Measurements from ENCODE around the gene GHRH. TPM values are rescaled to one million over a fixed set of nuclear protein-coding genes. Genes with fewer than 3 reads are reported as not detected.

Gene GHRH
- total RNA-seq, 1 donor from 2014 or later, result not detected

DNA sequence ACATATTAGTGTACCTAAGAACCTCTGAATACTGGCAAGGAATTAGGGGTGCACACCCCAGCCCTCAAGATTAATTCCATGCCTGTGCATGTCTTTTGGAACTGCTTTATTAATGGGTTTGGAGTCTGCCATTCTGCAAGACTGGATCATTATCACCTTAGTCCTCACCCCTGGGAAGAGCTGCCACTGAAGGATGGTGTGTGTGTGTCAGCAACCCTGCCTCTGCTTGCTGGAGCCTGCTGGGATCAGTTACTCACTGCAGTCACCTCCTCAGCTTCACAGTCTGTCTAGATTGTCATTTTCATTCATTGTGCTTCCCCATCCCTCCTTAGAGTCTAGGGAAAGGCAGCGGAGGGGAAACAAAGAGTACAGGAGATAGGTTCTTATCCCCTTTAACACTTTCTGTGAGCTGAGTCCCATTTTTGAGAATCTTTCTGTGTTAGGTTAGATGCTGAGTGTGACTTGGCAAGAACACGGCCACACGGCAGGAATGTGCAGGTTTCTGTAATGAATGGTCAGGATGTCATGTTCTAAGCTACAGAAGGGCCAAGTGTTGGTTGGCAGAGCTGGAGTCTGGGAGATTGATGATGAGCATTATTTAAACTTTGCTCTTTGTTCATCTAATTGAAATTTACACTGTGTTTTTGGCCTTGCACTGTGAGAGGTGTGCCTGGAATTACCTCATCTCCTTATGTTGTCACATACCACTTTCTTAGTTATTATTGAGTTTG is 21.1 kb downstream of the GHRH start:
- ATAC-seq (no peak), DNase-seq (ENCODE audit: low spot score) (no peak)

DNA sequence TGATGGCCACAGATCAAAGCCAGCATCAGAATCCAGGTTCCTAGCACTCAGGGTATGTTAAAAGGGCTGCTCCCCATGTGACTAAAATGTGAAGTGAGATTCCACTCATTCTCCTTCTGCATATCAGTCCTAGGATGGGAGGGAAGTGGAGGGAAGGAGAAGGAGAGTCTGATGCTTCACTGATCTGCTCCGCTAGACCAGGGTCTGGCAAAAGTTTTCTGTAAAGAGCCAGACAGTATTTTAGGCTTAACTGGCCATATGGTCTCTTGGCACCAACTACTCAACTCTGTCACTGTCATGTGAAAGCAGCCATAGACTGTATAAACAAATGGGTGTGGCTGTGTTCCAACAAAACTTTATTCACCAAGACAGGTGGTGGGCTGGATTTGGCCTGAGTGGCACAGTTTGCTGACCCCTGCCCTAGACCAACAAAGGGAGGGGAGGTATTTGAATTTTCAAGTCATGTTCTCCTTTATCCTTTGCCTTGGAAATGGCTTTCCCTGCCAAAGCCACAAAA is 22.6 kb downstream of the GHRH start:
- DNase-seq (ENCODE audit: low spot score) (no peak), ATAC-seq (no peak)

DNA sequence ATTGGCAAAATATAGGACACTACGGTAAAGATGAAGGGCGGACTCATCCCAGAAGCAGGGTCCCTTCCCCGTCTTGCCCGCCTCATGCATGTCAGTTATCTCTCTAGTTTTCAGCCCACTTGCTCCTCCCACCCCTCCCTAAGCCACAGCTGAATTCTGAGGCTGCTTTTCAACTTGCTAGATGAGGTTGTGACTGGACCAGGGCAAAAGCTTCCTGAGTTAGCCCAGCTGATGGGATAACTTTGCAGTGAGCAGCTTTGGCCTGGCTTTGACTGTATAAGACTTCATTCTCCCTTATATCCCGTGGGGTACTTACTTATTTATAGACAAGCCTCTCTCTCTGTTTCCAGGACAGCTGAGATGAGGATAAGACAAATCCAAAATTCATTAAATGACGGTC is 23.2 kb downstream of the GHRH start:
- DNase-seq (ENCODE audit: low spot score) (no peak), ATAC-seq (no peak)

DNA sequence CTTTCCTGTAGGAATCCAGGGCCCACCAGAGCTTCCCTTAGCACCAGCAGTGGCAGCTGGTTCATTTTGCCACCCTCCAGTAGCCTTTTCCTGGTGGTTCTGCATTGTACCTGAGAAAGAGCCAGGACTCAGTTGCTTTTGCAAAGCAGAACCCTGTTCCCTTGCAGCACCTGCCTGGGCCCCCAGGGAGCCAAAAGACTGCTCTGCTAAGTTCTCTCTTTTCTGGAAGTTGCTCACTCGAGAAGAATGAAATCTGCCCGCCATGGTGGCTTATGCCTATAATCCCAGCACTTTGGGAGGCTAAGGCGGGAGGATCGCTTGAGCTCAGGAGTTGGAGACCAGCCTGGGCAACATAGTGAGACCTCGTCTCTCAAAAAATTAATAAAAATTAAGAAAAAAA is 24.0 kb downstream of the GHRH start:
- DNase-seq (ENCODE audit: low spot score) (no peak), ATAC-seq (no peak)

DNA sequence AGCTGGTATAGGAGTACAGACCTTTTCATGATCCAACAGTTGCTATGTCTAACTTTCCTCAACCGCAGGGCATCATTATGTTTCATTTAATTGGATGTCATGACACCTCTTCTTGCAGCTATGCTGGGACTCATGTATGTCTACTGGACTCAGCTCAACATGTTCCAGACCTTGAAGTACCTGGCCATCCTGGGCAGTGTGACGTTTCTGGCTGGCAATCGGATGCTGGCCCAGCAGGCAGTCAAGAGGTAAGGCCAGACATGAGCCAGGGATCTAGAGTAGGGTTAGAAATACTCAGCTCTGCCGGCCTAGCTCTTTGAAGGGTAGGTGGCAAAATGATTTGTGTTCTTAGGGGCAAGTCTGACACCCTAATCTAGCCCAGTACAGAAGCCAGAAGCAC is 25.2 kb downstream of the GHRH start:
- DNase-seq (ENCODE audit: low spot score) (no peak), ATAC-seq (no peak)

DNA sequence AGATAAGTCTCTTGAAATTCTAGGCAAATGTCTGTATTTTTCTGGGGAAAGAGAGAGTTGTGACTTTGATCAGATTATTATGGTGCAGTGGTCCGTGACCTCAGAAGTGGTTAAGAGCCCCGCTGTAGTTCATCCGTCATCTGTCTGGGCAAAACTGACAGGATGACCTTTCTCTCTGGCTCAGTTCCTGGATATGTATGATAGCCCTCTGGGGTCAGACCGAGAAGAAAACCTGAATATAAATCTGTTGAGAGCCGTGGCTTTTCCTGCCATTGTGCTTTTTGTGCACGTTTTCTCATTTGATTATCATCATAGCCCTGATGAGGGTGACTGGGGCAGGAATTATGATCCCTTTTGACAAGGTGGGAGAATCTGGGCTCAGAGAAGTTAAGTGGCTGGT is 26.5 kb downstream of the GHRH start:
- no peak for DNase-seq (ENCODE audit: low spot score)
- ATAC-seq, result no peak

DNA sequence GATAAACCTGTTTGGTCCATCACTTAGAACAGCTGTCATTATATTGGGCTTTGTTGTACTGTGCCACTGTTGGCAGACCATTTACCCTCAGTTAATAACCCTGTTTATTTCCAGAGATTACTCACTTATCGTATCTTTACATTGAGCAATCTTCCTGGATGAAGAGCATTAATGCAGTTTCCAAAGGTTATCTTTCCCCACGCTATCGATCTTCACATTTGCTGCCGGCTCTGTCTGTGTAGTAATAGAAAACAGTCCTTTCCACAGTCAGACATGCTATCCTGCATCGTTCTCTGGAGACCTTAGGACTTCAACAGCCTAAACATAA is 27.4 kb downstream of the GHRH start:
- ATAC-seq (peak; percentile 21), DNase-seq (ENCODE audit: low spot score) (no peak)

DNA sequence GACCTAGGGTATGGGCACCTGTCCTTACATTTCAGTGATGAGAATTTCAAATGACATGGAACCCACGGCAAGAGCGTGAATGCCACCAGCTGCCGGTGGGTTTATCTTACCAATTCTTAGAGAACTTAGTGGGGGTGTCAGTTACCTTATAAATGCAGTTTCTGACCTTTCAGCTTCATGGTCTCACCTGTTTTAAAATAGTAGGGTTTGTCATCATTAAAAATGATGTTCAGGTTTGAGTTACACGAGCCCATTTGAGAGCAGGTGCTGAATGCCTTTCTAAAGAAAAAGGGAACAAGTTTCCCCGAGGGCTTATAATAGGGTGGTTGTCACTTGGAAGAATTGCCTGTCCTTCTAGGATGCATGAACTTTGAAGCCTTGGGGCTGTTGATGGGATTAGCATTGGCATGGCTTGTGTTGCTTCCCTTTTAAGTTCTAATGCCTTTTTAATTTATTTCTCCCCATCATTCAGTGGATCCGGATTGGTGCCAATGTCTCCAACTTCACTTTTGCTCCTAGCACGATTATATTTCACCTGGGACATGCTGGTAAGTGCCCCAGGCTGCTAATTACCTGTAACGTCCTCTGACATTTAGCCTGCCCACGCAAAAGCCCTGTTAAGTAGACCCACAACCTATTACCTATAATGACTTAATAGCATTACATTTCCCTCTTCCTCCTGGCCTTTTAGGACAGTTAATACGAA is 27.9 kb downstream of the GHRH start:
- ATAC-seq, result no peak
- DNase-seq (ENCODE audit: low spot score), result no peak

DNA sequence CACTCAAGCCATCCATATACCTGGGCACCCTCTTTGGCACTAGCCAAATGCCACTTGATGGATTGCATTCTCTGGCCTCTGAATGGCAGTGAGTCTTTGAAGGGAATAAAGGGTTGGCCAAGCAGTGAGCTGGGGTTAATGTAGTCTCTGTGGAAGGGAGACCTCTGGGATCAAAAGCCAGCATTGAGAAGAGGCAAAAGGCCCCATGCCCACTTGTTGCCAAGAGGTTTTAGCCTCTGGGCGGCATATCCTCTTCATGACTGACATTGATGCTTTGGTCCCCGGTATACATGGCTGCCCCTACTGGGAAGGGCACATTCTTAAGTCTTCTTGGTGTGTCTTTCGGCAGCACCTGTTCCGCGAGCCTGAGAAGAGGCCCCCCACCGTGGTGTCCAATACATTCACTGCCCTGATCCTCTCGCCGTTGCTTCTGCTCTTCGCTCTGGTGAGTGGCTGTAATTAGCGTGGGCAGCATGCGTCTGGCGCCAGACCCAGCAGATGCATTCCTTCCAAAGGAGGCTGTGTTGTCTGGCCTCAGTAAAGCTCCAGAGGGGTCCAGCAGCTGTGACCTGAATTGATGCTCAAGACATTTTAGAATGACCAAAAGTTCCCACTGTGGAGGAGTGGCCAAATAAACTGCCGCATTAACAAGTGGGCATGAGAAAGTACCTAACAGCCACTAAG is 29.5 kb downstream of the GHRH start:
- no peak for DNase-seq (ENCODE audit: low spot score)
- no peak for ATAC-seq

DNA sequence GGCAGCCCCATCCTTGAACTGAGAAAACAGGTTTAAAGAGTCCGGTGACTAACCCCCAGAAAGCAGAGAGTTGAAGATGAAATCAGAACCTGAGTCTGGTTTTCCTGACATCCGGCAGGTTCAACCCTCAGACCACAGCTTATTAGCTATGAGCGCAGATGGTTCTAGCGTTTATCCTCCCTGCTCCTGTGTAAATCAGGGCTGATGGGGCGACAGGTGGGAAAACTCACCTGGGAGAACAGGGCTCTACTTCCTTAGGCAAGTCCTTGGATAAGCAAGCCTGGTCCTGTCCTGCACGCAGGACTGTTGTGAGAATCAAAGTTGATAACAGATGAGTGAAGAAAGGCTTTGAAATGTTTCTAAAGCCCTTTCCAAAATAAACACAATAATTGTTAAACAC is 31.4 kb downstream of the GHRH start:
- ATAC-seq, result no peak
- DNase-seq (ENCODE audit: low spot score), result no peak

DNA sequence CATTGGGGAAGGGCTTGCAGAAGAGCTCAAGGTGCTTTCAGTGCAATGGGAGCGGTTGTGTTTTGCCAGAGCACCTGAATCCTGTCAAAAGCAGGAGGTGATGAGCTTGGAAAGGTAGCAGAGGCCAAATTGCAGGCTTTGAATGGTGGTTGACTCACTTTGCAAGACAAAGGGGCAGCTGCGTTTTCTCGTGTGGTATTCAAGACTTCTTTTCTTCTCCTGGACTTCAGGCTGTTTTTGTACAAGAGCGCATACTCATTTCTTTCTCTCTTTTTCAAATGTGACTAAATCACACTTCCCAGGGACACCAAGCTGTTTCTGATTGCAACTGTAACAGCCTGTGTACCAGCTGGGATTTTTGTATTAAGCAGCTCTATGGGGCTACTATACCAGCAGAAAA is 32.3 kb downstream of the GHRH start:
- ATAC-seq (no peak), DNase-seq (ENCODE audit: low spot score) (no peak)

DNA sequence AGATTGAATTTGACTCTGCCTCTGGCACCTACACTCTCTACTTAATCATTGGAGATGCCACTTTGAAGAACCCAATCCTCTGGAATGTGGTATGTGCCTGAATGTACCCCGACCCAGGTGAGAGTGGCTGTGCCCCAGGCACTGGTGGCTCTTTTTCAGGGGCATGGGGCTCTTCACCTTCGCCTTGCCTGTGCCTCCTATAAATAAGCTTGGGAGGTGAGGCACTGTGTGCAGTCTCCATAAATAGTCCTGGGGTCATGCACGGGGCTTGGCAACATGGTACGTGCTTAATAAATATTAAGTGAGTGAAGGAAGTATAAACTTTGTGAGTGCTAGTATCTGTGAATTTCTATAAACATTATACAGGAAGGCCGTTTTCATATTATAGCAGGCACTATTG is 33.0 kb downstream of the GHRH start:
- ATAC-seq, result no peak
- peak; percentile 2 for DNase-seq (ENCODE audit: low spot score)

DNA sequence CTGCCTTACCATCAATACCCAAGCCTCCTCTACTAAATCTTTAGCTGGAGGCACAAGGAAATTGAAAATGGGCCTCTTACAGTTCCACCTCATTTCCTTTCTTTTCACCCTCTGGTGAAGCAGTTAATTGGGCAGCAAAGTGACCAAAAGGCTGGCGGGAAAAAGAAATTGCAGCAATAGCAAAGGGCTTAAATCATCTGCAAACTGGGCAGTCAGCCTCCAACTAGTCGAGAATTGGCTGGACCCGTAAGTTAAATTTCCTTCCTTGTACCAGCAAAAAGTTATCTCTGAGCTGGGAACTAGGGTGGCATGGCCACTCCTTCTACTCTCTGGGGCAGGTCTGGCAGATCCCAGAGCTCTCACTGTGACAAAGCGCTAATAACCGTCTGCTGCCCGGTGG is 33.5 kb downstream of the GHRH start:
- no peak for DNase-seq (ENCODE audit: low spot score)
- ATAC-seq, result no peak

DNA sequence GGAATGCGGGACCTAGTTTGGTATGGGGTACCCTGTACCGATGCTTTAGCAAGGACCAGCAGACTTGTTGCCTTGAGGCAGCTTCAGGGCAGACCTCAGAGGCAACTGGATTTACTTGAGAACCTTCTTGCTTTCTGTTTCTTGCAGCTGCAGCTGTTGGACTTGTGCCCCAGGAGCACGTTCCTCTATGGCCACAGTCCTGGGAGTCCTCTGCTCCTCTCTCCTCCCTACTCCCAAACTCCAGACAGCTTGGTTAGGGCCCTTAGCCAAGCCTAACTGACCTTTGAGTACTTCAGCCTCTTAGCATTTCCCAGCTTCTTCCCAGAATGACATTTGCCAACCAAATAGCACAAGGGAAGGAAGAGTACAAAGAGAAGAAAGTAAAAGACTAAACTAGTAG is 34.7 kb downstream of the GHRH start:
- ATAC-seq (peak; percentile 44), DNase-seq (ENCODE audit: low spot score) (no peak)

DNA sequence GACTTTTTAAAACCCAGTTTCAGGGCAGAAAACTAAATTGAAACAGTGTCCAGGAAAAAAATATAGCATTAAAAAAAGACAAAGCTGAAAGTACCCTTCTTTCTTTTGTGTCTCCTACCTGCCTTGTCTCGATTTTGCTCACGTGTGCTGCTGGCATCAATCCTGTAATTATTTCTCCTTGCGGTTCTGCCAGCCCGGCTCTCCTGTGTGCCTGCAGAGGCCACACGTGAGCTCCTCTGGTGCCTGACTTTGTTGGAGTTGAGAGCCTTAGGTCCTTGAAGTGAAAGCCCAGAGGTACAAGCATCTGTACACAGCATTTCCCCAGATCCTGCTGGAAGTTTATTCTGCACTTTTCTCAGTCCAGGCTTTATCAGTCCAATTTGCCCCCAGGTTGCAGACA is 36.5 kb downstream of the GHRH start:
- no peak for DNase-seq (ENCODE audit: low spot score)

DNA sequence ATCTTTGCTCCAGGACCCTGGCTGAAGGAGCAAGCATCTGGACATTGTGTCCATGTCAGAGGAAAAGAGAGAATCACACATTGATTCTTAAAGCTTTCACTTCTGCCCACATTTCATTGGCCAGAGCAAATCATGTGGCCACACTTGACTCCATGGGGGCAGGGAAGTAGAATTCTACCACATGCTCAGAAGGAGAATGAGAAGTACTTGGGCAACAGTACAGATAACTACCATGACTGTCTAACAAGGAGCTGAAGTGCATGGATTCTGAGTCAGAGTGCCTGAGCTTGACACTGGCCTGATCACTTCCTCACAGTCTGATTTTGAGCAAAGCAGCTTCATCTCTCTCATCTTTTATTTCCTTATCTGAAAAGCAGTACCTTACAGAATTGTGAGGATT is 38.6 kb downstream of the GHRH start:
- peak; percentile 55 for ATAC-seq
- DNase-seq (ENCODE audit: low spot score), result no peak

More for the DNA sequence above, 36.5 kb downstream of the GHRH start:
- ATAC-seq, result no peak

DNA sequence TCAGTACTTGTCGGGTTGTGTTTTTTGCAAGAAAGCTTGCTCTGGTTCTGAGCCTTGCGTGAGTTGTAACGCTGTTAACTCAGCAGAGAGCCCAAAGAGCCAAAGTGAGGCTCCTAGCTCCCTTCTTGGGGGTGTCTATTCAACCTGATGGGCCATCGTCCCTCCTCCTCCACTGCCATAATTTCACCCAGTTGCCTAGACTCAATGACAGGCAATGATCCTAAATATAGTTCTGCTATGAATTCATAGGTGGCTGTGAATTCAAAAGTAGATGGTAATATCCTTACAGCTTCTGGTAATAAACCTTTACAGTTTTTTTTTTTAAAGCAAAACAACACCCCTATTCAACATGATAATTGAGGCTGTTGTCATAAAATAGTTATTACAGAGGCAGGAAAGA is 39.5 kb downstream of the GHRH start:
- DNase-seq (ENCODE audit: low spot score), result no peak
- ATAC-seq, result no peak

DNA sequence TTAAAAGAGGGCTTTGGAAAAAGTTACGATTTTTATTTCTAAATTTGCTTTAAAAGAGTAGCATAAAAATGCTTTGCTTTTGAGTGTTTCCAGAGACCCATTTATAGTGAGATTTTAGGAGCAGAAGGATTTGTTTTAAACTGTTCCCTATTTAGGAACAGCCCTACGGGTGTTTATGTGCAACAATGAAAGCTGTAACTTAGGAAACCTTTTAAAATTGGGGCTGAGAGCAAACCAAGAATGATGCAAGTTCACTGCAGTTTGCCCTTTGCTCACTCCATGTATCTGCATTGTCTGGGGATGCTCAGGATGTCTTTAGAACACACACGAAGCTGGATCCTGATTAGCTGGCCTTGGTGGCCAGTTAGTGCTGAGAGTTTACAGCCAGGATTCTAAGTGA is 40.9 kb downstream of the GHRH start:
- ATAC-seq, result peak; percentile 60

DNA sequence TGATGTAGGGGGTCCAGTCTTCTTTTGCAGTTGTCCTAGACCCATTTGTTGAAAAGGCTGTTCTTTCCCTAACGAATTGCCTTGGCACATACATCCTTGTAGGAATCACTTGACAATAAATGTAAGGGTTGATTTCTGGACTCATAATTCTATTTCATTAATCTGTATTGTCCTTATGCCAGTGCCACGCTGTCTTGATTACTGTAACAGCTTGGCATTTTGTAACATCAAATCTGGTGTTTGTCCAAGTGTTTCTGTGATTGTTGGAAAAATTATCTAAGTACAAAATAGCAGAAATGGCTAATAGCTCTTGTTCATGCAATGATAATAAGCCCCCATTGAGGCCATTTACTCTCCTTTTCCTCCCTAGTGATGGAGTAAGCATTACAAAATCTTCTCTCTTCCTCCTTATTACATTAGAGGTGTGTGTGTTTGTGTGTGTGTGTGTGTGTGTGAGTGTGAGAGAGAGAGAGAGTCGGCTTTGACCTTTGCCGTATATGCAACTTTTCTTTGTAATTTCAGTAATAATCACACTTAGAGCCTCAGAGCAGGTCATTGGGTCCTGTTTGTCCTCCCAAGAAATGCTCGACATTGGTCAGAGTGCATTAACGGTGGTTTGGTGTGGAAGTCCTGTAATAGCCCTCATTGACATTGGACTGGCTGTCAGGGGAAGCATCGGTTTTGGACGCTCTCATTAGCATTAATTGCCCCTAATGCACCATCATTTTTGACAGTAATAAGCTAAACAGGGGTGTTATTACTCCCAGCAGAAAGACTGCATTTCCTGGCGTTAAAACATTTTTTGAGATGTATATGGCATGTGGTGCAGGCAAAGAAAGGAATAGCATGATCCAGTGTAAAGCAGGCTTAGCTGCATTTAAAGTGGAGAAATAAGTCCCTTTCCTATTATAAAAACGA is 41.6 kb downstream of the GHRH start:
- ATAC-seq, result no peak
- no peak for DNase-seq (ENCODE audit: low spot score)

More for the DNA sequence above, 40.9 kb downstream of the GHRH start:
- DNase-seq (ENCODE audit: low spot score), result peak; percentile 4

DNA sequence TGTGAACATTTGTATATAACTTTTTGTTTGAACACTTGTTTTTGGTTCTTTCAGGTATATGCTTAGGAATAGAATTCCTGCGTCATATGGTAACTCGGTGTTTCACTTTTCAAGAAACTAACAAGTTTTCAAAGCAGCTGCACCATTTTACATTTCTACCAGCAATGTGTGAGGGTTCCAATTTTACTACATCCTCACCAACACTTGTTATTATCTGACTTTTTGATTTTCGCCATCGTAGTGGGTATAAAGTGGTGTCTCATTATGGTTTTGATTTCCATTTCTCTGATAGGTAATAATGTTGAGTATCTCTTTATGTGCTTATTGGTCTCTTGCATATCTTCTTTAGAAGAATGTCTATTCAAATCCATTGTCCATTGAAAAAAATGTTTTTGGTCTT is 42.6 kb downstream of the GHRH start:
- no peak for DNase-seq (ENCODE audit: low spot score)
- no peak for ATAC-seq

DNA sequence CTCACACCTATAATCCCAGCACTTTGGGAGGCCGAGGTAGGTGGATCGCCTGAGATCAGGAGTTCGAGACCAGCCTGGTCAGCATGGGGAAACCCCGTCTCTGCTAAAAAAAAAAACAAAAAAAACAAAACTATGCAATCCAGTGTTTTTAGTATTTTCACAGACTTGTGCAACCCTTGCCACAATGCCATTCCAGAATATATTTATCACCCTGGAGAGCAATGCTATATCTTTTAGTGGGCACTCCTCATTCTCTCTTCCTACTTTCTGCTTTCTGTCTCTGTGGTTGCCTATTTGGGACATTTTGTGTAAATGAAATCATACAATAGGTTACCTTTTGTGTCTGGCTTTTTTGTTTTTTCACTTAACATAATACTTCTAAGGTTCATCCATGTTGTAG is 43.2 kb downstream of the GHRH start:
- no peak for DNase-seq (ENCODE audit: low spot score)
- ATAC-seq, result no peak

Data from left lobe of liver (tissue), 2 donors.